ENCODE results near the gene IFNL1.
A peak's percentile ranks its signal among the peaks of the same experiment; 100 is the strongest.
"Not testable (repeated sequence)": the region's sequence is repeated elsewhere in the genome, so short reads cannot be mapped to it uniquely, and the experiment has no call there.

IFNL1 gene

GRCh38 chr19:39308531-39309304, 12.5 kb downstream of the IFNL1 start:
- DNase-seq = no peak

- DNase-seq = not testable (repeated sequence)
These were observed 13.1 kb downstream of the IFNL1 start for GRCh38 chr19:39309305-39309670.

- no peak for DNase-seq
These were observed 14.5 kb downstream of the IFNL1 start for GRCh38 chr19:39310558-39311311.

- DNase-seq = no peak
These were observed 18.0 kb downstream of the IFNL1 start for GRCh38 chr19:39314016-39314728.

- DNase-seq = no peak
These were observed 19.7 kb downstream of the IFNL1 start for GRCh38 chr19:39315933-39316332.

GRCh38 chr19:39316627-39317321, 20.6 kb downstream of the IFNL1 start:
- DNase-seq = no peak

GRCh38 chr19:39317476-39317875, 21.3 kb downstream of the IFNL1 start:
- DNase-seq = no peak

- no peak for DNase-seq
These were observed 21.9 kb downstream of the IFNL1 start for GRCh38 chr19:39318071-39318470.

GRCh38 chr19:39318690-39319089, 22.5 kb downstream of the IFNL1 start:
- no peak for DNase-seq

GRCh38 chr19:39319098-39319891, 23.1 kb downstream of the IFNL1 start:
- DNase-seq = no peak

GRCh38 chr19:39319892-39320248, 23.7 kb downstream of the IFNL1 start:
- DNase-seq = no peak

GRCh38 chr19:39321117-39321831, 25.1 kb downstream of the IFNL1 start:
- DNase-seq = no peak

- DNase-seq = no peak
These were observed 25.6 kb downstream of the IFNL1 start for GRCh38 chr19:39321832-39322176.

GRCh38 chr19:39324242-39324842, 28.1 kb downstream of the IFNL1 start:
- DNase-seq = no peak

GRCh38 chr19:39325778-39326665, 29.8 kb downstream of the IFNL1 start:
- no peak for DNase-seq

- DNase-seq = no peak
These were observed 31.3 kb downstream of the IFNL1 start for GRCh38 chr19:39327363-39328045.

- DNase-seq = peak; percentile 46
These were observed 32.0 kb downstream of the IFNL1 start for GRCh38 chr19:39328046-39328705.

GRCh38 chr19:39329948-39330347, 33.7 kb downstream of the IFNL1 start:
- DNase-seq = no peak

- no peak for DNase-seq
These were observed 36.1 kb downstream of the IFNL1 start for GRCh38 chr19:39332293-39332692.
